ENCODE results near the gene SBK2. TPM values are rescaled to one million over a fixed set of nuclear protein-coding genes. Genes with fewer than 3 reads are reported as not detected.

The SBK2 gene
- total and polyA plus RNA-seq, 8 donors: 0.28 to 0.46 (median 0.43) TPM; not detected in 5

GRCh38 chr19:55540619-55541018 is 3.7 kb upstream of the SBK2 start:
- DNase-seq: no peak
- no peaks in the 10 kb centered on the region for H3K36me3 ChIP-seq
- peak in 2 of 4 donors; percentile 15 to 60 for ATAC-seq
- H3K27me3 ChIP-seq: no peaks in the 10 kb centered on the region
- WGBS, 2 donors: 25% methylated on average over 9 to 10 of the region's 10 CpGs
- TF ChIP-seq CTCF (IDR thresholded peaks at IDR 0.05): no peak
- no peak for FAIRE-seq
- H3K9me3 ChIP-seq: no peaks in the 10 kb centered on the region
- intact Hi-C loops (cut with DNase I): no loop called here
- no peak overlapping the region for H3K27ac ChIP-seq
- H3K4me1 ChIP-seq: no peaks in the 10 kb centered on the region
- H3K4me3 ChIP-seq: no peak overlapping the region

- Histone ChIP-seq H3K36me3 (no peaks in the 10 kb centered on the region), H3K4me3 (no peak overlapping the region), H3K4me1 (no peaks in the 10 kb centered on the region), H3K27ac (no peak overlapping the region), H3K27me3 (no peaks in the 10 kb centered on the region), H3K9me3 (no peaks in the 10 kb centered on the region)
- FAIRE-seq (no peak), DNase-seq (no peak), ATAC-seq (no peak)
- TF ChIP-seq CTCF (IDR thresholded peaks at IDR 0.05): no peak
- 73 to 78% methylated on average over 33 of the region's 33 CpGs for WGBS, 2 donors
- intact Hi-C loops (cut with DNase I): no loop called here
Measured at GRCh38 chr19:55539090-55539984, 2.4 kb upstream of the SBK2 start.

GRCh38 chr19:55538132-55538531 is 1.2 kb upstream of the SBK2 start:
- no peaks in the 10 kb centered on the region for H3K27me3 ChIP-seq
- H3K4me1 ChIP-seq: no peaks in the 10 kb centered on the region
- H3K4me3 ChIP-seq: no peak overlapping the region
- no peaks in the 10 kb centered on the region for H3K9me3 ChIP-seq
- intact Hi-C loops (cut with DNase I): no loop called here
- no peaks in the 10 kb centered on the region for H3K36me3 ChIP-seq
- WGBS, 2 donors: 77 to 89% methylated on average over 5 of the region's 5 CpGs
- no peak for TF ChIP-seq CTCF (IDR thresholded peaks at IDR 0.05)
- DNase-seq: no peak
- no peak for ATAC-seq
- H3K27ac ChIP-seq: no peak overlapping the region
- no peak for FAIRE-seq

GRCh38 chr19:55537741-55538111 is 793 bp upstream of the SBK2 start:
- Histone ChIP-seq H3K9me3 (no peaks in the 10 kb centered on the region), H3K4me1 (no peaks in the 10 kb centered on the region), H3K27me3 (no peaks in the 10 kb centered on the region), H3K36me3 (no peaks in the 10 kb centered on the region), H3K27ac (no peak overlapping the region), H3K4me3 (no peak overlapping the region)
- TF ChIP-seq CTCF (IDR thresholded peaks at IDR 0.05): no peak
- no peak for FAIRE-seq
- no peak for ATAC-seq
- 59 to 78% methylated on average over 5 of the region's 5 CpGs for WGBS, 2 donors
- intact Hi-C loops (cut with DNase I): no loop called here
- DNase-seq: no peak

GRCh38 chr19:55536366-55536765 is 567 bp downstream of the SBK2 start:
- no peak for TF ChIP-seq CTCF (IDR thresholded peaks at IDR 0.05)
- Histone ChIP-seq H3K27ac (no peak overlapping the region), H3K4me3 (no peak overlapping the region), H3K4me1 (no peaks in the 10 kb centered on the region), H3K9me3 (no peaks in the 10 kb centered on the region), H3K27me3 (no peaks in the 10 kb centered on the region), H3K36me3 (no peaks in the 10 kb centered on the region)
- intact Hi-C loops (cut with DNase I): no loop called here
- no peak for ATAC-seq
- 69 to 75% methylated on average over 10 to 11 of the region's 11 CpGs for WGBS, 2 donors
- no peak for FAIRE-seq
- no peak for DNase-seq
